H1 (cell line): ENCODE data around the gene HOXB6. TPM values are rescaled to one million over a fixed set of nuclear protein-coding genes. Genes with fewer than 3 reads are reported as not detected.

Experiments used
- CTCF ChIA-PET: fragments of 300-600 bp; sonication (Branson Sonifier 250); formaldehyde crosslinking; loops from one replicate; lab custom pipeline; 2021; ENCODE audit not compliant: partially characterized antibody; lab: Charles Lee
- POLR2A ChIA-PET: fragments of 300-600 bp; sonication (Branson Sonifier 250); formaldehyde crosslinking; loops from one replicate; lab custom pipeline; 2021; ENCODE audit warnings: inconsistent platforms; ENCODE audit not compliant: partially characterized antibody; lab: Charles Lee
- DNase-seq, 2 experiments: peaks; one replicate each; pipeline versions ENCODE4 v3.0.0 to v3.0.0-alpha.2; 2010 to 2022; ENCODE audit warnings: low spot score in 2 of 2, low read depth in 1 of 2, mixed read lengths in 1 of 2
- FAIRE-seq: peaks from 2 replicates; lab custom pipeline; 2011; peaks lifted over from hg19 to GRCh38; lab: Jason Lieb, UNC
- H2AFZ ChIP-seq: 2 replicates; pipeline ENCODE4 v1.8.1; 2012; ENCODE audit warnings: low read length, inconsistent platforms
- H2AK5ac ChIP-seq: 2 replicates; pipeline ENCODE4 v1.6.1; 2013; ENCODE audit warnings: low read depth, low read length
- H2BK120ac ChIP-seq: replicated peaks from 2 replicates; pipeline ENCODE3; 2013; ENCODE audit warnings: low read depth, low read length, inconsistent platforms
- H2BK12ac ChIP-seq: 2 replicates; pipeline ENCODE4 v1.6.1; 2013; ENCODE audit warnings: low read depth, low read length
- H2BK15ac ChIP-seq: 2 replicates; pipeline ENCODE4 v1.6.1; 2013; ENCODE audit warnings: low read length
- H2BK20ac ChIP-seq: 2 replicates; pipeline ENCODE4 v1.6.1; 2013; ENCODE audit warnings: low read length
- H2BK5ac ChIP-seq: 2 replicates; pipeline ENCODE4 v1.6.1; 2013; ENCODE audit warnings: low read depth, low read length
- H3K14ac ChIP-seq: 2 replicates; pipeline ENCODE4 v1.6.1; 2013; ENCODE audit warnings: inconsistent platforms; ENCODE audit not compliant: insufficient read length
- H3K18ac ChIP-seq: 2 replicates; pipeline ENCODE4 v1.6.1; 2013; ENCODE audit warnings: low read length; ENCODE audit errors: extremely low read depth
- H3K23ac ChIP-seq: 2 replicates; pipeline ENCODE4 v1.6.1; 2013; ENCODE audit warnings: inconsistent platforms; ENCODE audit not compliant: insufficient read length
- H3K23me2 ChIP-seq: 2 replicates; pipeline ENCODE4 v1.6.1; 2013; ENCODE audit warnings: low read depth, low read length
- H3K27ac ChIP-seq: 2 replicates; pipeline ENCODE4 v1.6.1; 2011; ENCODE audit warnings: low read depth, low read length, inconsistent platforms
- H3K27me3 ChIP-seq, 4 experiments: replicated peaks in 1 of 4; 1 replicate in 1 of 4; 2 replicates in 3 of 4; pipeline versions ENCODE4 v1.6.1 to v1.8.1; 2011 to 2013; ENCODE audit warnings: low read length in 3 of 4, mild to moderate bottlenecking in 3 of 4, inconsistent platforms in 2 of 4, mixed read lengths in 2 of 4, moderate library complexity in 1 of 4; ENCODE audit not compliant: control insufficient read depth in 3 of 4, insufficient read depth in 3 of 4; ENCODE audit errors: extremely low read depth in 1 of 4
- H3K36me3 ChIP-seq, 4 experiments: 2 replicates each; pipeline versions ENCODE4 v1.6.1 to v1.8.1; 2011 to 2013; ENCODE audit warnings: mild to moderate bottlenecking in 4 of 4, low read length in 3 of 4, moderate library complexity in 2 of 4, control low read depth in 1 of 4, inconsistent platforms in 1 of 4; ENCODE audit not compliant: insufficient read depth in 4 of 4, control insufficient read depth in 2 of 4
- H3K4ac ChIP-seq: replicated peaks from 2 replicates; pipeline ENCODE3; 2013; ENCODE audit warnings: low read length, low read depth, mixed read lengths, inconsistent platforms; ENCODE audit not compliant: insufficient read length
- H3K4me1 ChIP-seq, 4 experiments: replicated peaks in 1 of 4; 1 replicate in 1 of 4; 2 replicates in 3 of 4; pipeline versions ENCODE4 v1.6.1 to v1.8.1; 2011 to 2013; ENCODE audit warnings: low read length in 3 of 4, inconsistent platforms in 2 of 4, mixed read lengths in 1 of 4; ENCODE audit not compliant: insufficient read depth in 4 of 4, control insufficient read depth in 3 of 4
- H3K4me2 ChIP-seq, 2 experiments: 2 replicates each; pipeline versions ENCODE4 v1.6.1 to v1.8.1; 2011 to 2013; ENCODE audit warnings: low read depth in 2 of 2, low read length in 2 of 2, control low read depth in 1 of 2, inconsistent platforms in 1 of 2, mild to moderate bottlenecking in 1 of 2; ENCODE audit not compliant: insufficient read depth in 1 of 2
- H3K4me3 ChIP-seq, 4 experiments: fragments of 200-600, 300-600 bp in 1 of 4; sonication (generic), shearing (Covaris generic), sonication (Bioruptor Twin) in 1 of 4; 2 replicates each; pipeline versions ENCODE4 v1.5.1 to v1.8.1; 2011 to 2016; ENCODE audit warnings: low read length in 4 of 4, low read depth in 3 of 4, control low read depth in 2 of 4, inconsistent platforms in 2 of 4, mild to moderate bottlenecking in 2 of 4, mixed read lengths in 1 of 4, moderate library complexity in 1 of 4; ENCODE audit not compliant: insufficient read depth in 2 of 4; ENCODE audit errors: extremely low read depth in 1 of 4
- H3K56ac ChIP-seq: replicated peaks from 2 replicates; pipeline ENCODE3; 2013; ENCODE audit warnings: low read depth, mild to moderate bottlenecking, mixed read lengths, low read length, inconsistent platforms; ENCODE audit not compliant: insufficient read length
- H3K79me1 ChIP-seq: 2 replicates; pipeline ENCODE4 v1.6.1; 2013; ENCODE audit warnings: low read depth, low read length, control low read depth
- H3K79me2 ChIP-seq, 2 experiments: 2 replicates each; pipeline versions ENCODE4 v1.6.1 to v1.8.1; 2012 to 2013; ENCODE audit warnings: low read length in 2 of 2, mild to moderate bottlenecking in 2 of 2, inconsistent platforms in 1 of 2; ENCODE audit not compliant: insufficient read depth in 2 of 2, control insufficient read depth in 1 of 2
- H3K9ac ChIP-seq, 4 experiments: replicated peaks in 1 of 4; 1 replicate in 1 of 4; 2 replicates in 3 of 4; pipeline versions ENCODE4 v1.6.1 to v1.8.1; 2011 to 2013; ENCODE audit warnings: low read depth in 3 of 4, low read length in 3 of 4, control low read depth in 2 of 4, mild to moderate bottlenecking in 2 of 4, moderate library complexity in 2 of 4, inconsistent platforms in 1 of 4; ENCODE audit errors: extremely low read depth in 1 of 4
- H3K9me3 ChIP-seq, 2 experiments: 2 replicates each; pipeline versions ENCODE4 v1.6.1 to v1.8.1; 2012 to 2013; ENCODE audit warnings: mild to moderate bottlenecking in 2 of 2, moderate library complexity in 2 of 2, control low read depth in 1 of 2, inconsistent platforms in 1 of 2, low read depth in 1 of 2, low read length in 1 of 2, mixed read lengths in 1 of 2; ENCODE audit not compliant: insufficient read depth in 2 of 2
- H4K20me1 ChIP-seq, 2 experiments: replicated peaks in 1 of 2; 2 replicates each; pipeline versions ENCODE3 to v1.8.1; 2011 to 2013; ENCODE audit warnings: inconsistent platforms in 2 of 2, low read length in 2 of 2, mild to moderate bottlenecking in 1 of 2; ENCODE audit not compliant: insufficient read depth in 2 of 2, control insufficient read depth in 1 of 2
- H4K5ac ChIP-seq: 2 replicates; pipeline ENCODE4 v1.6.1; 2013; ENCODE audit warnings: low read length, low read depth, mixed read lengths, inconsistent platforms; ENCODE audit not compliant: insufficient read length
- H4K8ac ChIP-seq: 2 replicates; pipeline ENCODE4 v1.8.0; 2013; ENCODE audit warnings: mild to moderate bottlenecking, moderate library complexity, low read length, inconsistent platforms; ENCODE audit not compliant: insufficient read depth; ENCODE audit errors: extremely low read depth
- H4K91ac ChIP-seq: replicated peaks from 2 replicates; pipeline ENCODE3; 2013; ENCODE audit warnings: low read length, mixed read lengths, inconsistent platforms; ENCODE audit not compliant: insufficient read length
- CHD1 ChIP-seq: IDR thresholded peaks from 2 replicates; pipeline ENCODE4 v1.6.1; 2012; ENCODE audit warnings: low read depth, low read length, improper control_type of control experiment
- CREB1 ChIP-seq: IDR thresholded peaks from 2 replicates; pipeline ENCODE4 v1.6.1; 2012; ENCODE audit warnings: inconsistent platforms
- CTBP2 ChIP-seq: IDR thresholded peaks from 2 replicates; pipeline ENCODE4 v1.7.0; 2011; ENCODE audit warnings: borderline replicate concordance, mild to moderate bottlenecking, moderate library complexity, mixed read lengths, low read length; ENCODE audit not compliant: insufficient read depth, insufficient read length
- E2F6 ChIP-seq: IDR thresholded peaks from 2 replicates; pipeline ENCODE4 v1.6.1; 2012; ENCODE audit warnings: inconsistent platforms
- GTF2F1 ChIP-seq: IDR thresholded peaks from 2 replicates; pipeline ENCODE4 v1.6.1; 2012; ENCODE audit warnings: low read depth, low read length, improper control_type of control experiment, borderline replicate concordance
- MAX ChIP-seq: IDR thresholded peaks from 2 replicates; pipeline ENCODE4 v1.6.1; 2012; ENCODE audit warnings: inconsistent platforms
- NRF1 ChIP-seq: IDR thresholded peaks from 2 replicates; pipeline ENCODE4 v1.6.1; 2011; ENCODE audit warnings: mild to moderate bottlenecking, low read depth, low read length, improper control_type of control experiment
- RXRA ChIP-seq: IDR thresholded peaks from 2 replicates; pipeline ENCODE4 v1.6.1; 2011; ENCODE audit warnings: low read depth, mild to moderate bottlenecking, low read length, moderate library complexity; ENCODE audit not compliant: insufficient read depth
- TBP ChIP-seq: IDR thresholded peaks from 2 replicates; pipeline ENCODE4 v1.6.1; 2011; ENCODE audit warnings: low read depth, low read length, improper control_type of control experiment
- WGBS, 2 experiments: shearing (Covaris generic) in 1 of 2; methylation state at CpG; one replicate each; pipeline versions ENCODE4 v1.1.6 to v1.1.7; 2013 to 2015; ENCODE audit warnings: low lambda C conversion rate in 2 of 2, mixed read lengths in 2 of 2, inconsistent platforms in 1 of 2, low coverage in 1 of 2, missing lambda C conversion rate in 1 of 2; ENCODE audit not compliant: insufficient replicate concordance in 2 of 2, insufficient coverage in 1 of 2, insufficient read length in 1 of 2; ENCODE audit errors: extremely low coverage in 1 of 2, missing lambda C conversion rate in 1 of 2; 5-methylcytosine and 5-hydroxymethylcytosine counted together
- polyA plus RNA-seq, 7 experiments: library from polyadenylated mRNA; depleted of rRNA in 3 of 7; stranded (reverse) in 5 of 7; unstranded in 2 of 7; fragments of >200 nt in 5 of 7; fragments of 200-250 nt in 2 of 7; gene quantifications; 1 replicate in 5 of 7; 2 replicates in 1 of 7; 4 replicates in 1 of 7; pipeline versions ENCODE4 v1.2.1 to v1.2.3, GENCODE V29; 2011 to 2013; ENCODE audit warnings: missing spikeins in 2 of 7, mixed read lengths in 2 of 7
- total RNA-seq: library from RNA; stranded (reverse); fragmentation: NEBNext Ultra II Directional; extraction: Animal tissue kit (Norgen Biotek cat#: 25700); gene quantifications from 2 replicates; pipeline ENCODE4 v1.2.1, GENCODE V29; 2021

HOXB6 gene
- total and polyA plus RNA-seq, 2 of the 8 experiments (the other 6 are each of a cell fraction or from before 2014, with no cell fraction given): not detected

- Histone ChIP-seq H3K23me2 (no peaks in the 10 kb centered on the region), H3K79me1 (no peaks in the 10 kb centered on the region), H3K9ac (no peak overlapping the region), H3K4me1 (peaks cover 0 to 6% (median 1%) of the 10 kb centered on the region in 4 experiments; a peak in 5 of 7 replicates), H3K27me3 (peaks cover 96 to 100% (median 99%) of the 10 kb centered on the region in 4 experiments), H3K79me2 (no peaks in the 10 kb centered on the region), H3K56ac (no peak overlapping the region), H3K4me2 (no peak overlapping the region), H3K18ac (no peak overlapping the region; the same call in 1 of the 2 replicates), H4K91ac (no peak overlapping the region), H3K36me3 (peaks cover 0 to 6% (median 0%) of the 10 kb centered on the region in 4 experiments; a peak in 1 of 8 replicates), H3K14ac (no peak overlapping the region), H3K9me3 (no peaks in the 10 kb centered on the region; a peak in 1 of 4 replicates), H2BK20ac (no peak overlapping the region), H4K5ac (no peak overlapping the region), H3K4ac (no peak overlapping the region), H3K23ac (no peak overlapping the region), H2BK120ac (no peak overlapping the region), H2AK5ac (no peak overlapping the region), H2AFZ (no peak overlapping the region), H2BK12ac (no peak overlapping the region), H4K20me1 (peaks cover 23 to 37% of the 10 kb centered on the region in 2 experiments), H2BK15ac (no peak overlapping the region), H4K8ac (no peak overlapping the region), H2BK5ac (no peak overlapping the region), H3K4me3 (no peak overlapping the region), H3K27ac (no peak overlapping the region)
- TF ChIP-seq MAX (no peak), NRF1 (no peak), RXRA (no peak), E2F6 (no peak), CTBP2 (no peak), CHD1 (no peak), CREB1 (no peak), GTF2F1 (no peak), TBP (no peak)
- DNase-seq (no peak), FAIRE-seq (no peak)
- 16% methylated on average over 10 of the region's 10 CpGs; no CpG with 5 or more reads in 1 of the 2 experiments for WGBS, 2 experiments
- ChIA-PET POLR2A (no interaction called here), CTCF (interaction anchor here (0.7 to 4.7 kb wide), 17 partner anchors 9 to 374 kb away, joined by 3 to 24 read pairs (median 3); no protein-coding TSS in a partner anchor)
These were observed 15.5 kb downstream of the HOXB6 start for GRCh38 chr17:48589060-48589830.
